Panc1 (cell line): Measurements from ENCODE around the gene TMCC1.

Experiments
- CTCF ChIP-seq: fragments of 450-650 bp; IDR thresholded peaks from 2 replicates; pipeline ENCODE4 v1.5.1; 2017; ENCODE audit warnings: mild to moderate bottlenecking
- POLR2AphosphoS5 ChIP-seq: IDR thresholded peaks from 2 replicates; pipeline ENCODE4 v1.6.1; 2012; ENCODE audit warnings: mild to moderate bottlenecking, low read depth, low read length, moderate library complexity
- REST ChIP-seq, 2 experiments: IDR thresholded peaks; 2 replicates each; pipeline ENCODE4 v1.6.1; 2011 to 2012; ENCODE audit warnings: low read depth in 2 of 2, control low read depth in 1 of 2, low read length in 1 of 2, mild to moderate bottlenecking in 1 of 2, moderate library complexity in 1 of 2; ENCODE audit not compliant: insufficient read depth in 1 of 2
- TCF7L2 ChIP-seq: IDR thresholded peaks from 2 replicates; pipeline ENCODE4 v1.6.1; 2011; ENCODE audit warnings: mild to moderate bottlenecking, low read depth, low read length, inconsistent platforms

- TF ChIP-seq CTCF = no peak
- no peak for TF ChIP-seq POLR2AphosphoS5
- no peak for TF ChIP-seq REST (IDR thresholded peaks at IDR 0.05; ENCODE audit: insufficient read depth in 1 of 2, low read depth in 2 of 2, low read length in 1 of 2)
- no peak for TF ChIP-seq TCF7L2
These were observed 280.2 kb downstream of the TMCC1 start for GRCh38 chr3:129613367-129613740.
